Measurements from ENCODE around the gene MAP3K6.

The MAP3K6 gene

DNA sequence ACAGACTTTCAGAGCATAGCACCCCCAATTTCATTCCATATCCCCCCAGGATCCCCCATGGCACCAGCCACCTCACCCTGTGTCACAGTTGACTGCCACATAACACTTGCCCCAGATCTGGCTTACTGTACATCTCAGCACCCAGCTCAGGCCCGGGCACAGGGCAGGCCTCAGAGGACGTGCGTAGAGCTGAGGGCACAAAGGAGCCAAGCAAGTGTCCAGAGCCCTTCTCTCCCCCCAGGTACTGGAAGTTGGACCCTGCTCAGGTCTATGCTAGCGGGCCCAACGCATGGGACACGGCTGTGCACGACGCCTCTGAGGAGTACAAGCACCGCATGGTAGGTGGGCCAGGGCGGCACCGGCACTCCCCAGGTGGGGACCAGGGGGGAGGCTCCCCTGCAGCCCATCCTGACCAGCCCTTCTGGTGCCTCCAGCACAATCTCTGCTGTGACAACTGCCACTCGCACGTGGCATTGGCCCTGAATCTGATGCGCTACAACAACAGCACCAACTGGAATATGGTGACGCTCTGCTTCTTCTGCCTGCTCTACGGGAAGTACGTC is 33.0 kb downstream of the MAP3K6 start:
- DNase-seq, result no peak

GRCh38 chr1:27332536-27333281 is 34.1 kb downstream of the MAP3K6 start:
- DNase-seq, result peak in 2 of 4 experiments; percentile 20 to 40

GRCh38 chr1:27331922-27332321 is 34.8 kb downstream of the MAP3K6 start:
- no peak for DNase-seq

- no peak for DNase-seq
These were observed 35.3 kb downstream of the MAP3K6 start for GRCh38 chr1:27331426-27331825.

- no peak for DNase-seq
These were observed 36.0 kb downstream of the MAP3K6 start for GRCh38 chr1:27330786-27331185.

DNA sequence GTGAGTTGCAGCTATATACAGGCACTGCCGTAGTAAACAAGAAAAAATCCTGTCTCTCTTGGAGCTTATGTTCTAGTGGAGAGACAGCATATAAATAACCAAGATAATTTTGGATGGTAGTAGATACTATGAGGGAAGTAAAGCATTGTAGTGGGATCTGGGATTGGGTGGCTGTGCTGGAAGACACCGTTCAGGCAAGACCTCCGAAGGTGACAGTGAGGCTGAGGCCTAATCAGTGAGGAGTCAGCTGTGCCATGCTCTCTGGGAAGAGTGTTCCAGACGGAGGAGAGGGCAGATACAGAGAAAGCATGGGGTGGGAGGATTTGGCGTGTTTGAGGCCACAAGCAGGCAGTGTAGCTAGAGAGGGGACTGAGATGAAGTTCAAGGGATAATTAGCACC is 38.8 kb downstream of the MAP3K6 start:
- DNase-seq, result no peak

- no peak for DNase-seq
These were observed 41.5 kb downstream of the MAP3K6 start for GRCh38 chr1:27325286-27325685.

GRCh38 chr1:27322569-27323240 is 44.1 kb downstream of the MAP3K6 start:
- DNase-seq, result no peak

DNA sequence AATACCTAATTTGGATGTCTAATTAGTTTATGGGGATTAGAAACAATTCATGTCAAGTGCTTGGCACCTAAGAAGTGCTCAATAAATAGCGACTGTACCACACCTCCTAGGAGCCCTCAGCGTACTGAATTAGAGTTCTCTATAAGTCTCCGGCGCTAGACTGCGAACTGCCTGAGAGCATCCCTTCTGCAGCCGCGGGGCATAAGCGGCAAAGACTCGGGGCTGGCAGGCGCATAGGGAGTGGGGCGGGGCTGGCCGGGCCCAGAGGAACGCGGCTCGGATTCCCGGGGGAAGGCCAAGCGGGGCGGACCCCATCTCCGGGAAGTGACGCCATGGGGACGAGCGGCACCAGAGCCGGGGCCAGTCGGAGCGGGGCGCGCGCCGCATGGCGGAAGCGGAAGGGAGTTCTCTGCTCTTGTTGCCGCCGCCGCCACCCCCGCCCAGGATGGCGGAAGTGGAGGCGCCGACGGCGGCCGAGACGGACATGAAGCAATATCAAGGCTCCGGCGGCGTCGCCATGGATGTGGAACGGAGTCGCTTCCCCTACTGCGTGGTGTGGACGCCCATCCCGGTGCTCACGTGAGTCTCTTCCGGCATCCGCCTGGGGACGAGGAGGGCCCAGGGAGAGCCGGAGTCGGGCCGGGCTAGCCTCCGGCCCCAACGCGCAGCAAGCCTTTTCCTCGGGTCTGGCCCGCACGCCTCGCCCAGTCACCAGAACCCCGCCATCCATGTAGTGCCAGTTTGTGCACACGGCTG is 44.8 kb downstream of the MAP3K6 start, which contains the start of gene TMEM222:
TMEM222 (plus strand) TSS at position 351 of the 756 bp plus-strand sequence; CDS start at position 386, 35 bp downstream.
- peak; percentile 93 to 98 (median 96) for DNase-seq

- DNase-seq, result no peak
These were observed 48.2 kb downstream of the MAP3K6 start for GRCh38 chr1:27318596-27318995.

DNA sequence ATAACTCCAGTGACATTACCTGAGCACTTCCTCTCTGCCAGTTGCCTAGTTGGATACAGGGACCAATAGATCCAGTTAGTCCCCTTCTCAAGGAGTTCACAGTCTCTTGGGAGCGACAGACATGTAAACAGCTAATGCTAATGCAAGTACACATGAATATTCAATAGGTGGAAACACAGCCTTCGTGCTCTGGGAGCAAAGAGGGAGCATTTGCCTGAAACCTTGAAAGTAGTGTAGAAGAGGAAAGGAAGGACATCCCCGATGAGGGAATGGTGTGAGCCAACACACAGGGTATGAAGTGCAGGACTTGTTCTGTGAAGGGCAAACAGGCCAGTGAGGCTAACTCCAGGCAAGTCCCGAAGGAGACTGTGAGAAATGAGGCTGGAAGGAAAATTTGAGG is 48.6 kb downstream of the MAP3K6 start:
- DNase-seq, result no peak

GRCh38 chr1:27316860-27317259 is 49.9 kb downstream of the MAP3K6 start:
- no peak for DNase-seq

DNA sequence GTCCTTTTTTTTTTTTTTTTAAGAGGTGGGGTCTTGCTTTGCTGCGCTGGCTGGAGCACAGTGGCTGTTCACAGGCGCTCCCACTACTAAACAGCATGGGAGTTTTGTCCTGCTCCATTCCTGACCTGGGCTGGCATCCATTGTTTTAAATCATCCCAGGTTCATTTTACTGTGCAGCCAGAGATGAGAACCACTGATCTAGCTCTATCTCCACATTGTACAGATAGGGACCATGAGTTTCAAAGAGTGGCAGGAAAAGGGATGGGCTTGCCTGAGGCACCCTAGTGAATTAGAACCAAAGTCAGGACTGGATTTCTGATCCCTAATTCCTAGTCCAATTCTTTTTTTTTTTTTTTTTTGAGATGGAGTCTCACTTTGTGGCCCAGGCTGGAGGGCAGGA is 52.0 kb downstream of the MAP3K6 start:
- no peak for DNase-seq

DNA sequence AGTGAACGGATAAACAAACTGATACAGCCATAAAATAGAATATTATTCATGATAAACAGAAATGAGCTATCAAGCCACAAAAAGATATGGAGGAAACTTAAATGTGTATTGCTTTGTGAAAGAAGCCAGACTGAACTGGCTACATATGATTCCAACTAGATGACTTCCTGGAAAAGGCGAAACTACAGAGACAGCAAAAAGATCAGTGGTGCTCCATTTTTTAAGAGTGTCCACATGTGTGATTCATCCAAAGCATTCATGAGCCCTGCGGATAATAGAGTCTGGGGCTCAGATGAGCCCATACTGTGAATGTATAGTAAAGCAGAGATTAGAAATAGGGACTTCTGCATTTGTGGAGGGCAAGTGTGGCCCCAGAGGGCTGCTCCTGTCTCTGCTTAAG is 52.6 kb downstream of the MAP3K6 start:
- no peak for DNase-seq

GRCh38 chr1:27307874-27308598 is 58.7 kb downstream of the MAP3K6 start:
- no peak for DNase-seq

DNA sequence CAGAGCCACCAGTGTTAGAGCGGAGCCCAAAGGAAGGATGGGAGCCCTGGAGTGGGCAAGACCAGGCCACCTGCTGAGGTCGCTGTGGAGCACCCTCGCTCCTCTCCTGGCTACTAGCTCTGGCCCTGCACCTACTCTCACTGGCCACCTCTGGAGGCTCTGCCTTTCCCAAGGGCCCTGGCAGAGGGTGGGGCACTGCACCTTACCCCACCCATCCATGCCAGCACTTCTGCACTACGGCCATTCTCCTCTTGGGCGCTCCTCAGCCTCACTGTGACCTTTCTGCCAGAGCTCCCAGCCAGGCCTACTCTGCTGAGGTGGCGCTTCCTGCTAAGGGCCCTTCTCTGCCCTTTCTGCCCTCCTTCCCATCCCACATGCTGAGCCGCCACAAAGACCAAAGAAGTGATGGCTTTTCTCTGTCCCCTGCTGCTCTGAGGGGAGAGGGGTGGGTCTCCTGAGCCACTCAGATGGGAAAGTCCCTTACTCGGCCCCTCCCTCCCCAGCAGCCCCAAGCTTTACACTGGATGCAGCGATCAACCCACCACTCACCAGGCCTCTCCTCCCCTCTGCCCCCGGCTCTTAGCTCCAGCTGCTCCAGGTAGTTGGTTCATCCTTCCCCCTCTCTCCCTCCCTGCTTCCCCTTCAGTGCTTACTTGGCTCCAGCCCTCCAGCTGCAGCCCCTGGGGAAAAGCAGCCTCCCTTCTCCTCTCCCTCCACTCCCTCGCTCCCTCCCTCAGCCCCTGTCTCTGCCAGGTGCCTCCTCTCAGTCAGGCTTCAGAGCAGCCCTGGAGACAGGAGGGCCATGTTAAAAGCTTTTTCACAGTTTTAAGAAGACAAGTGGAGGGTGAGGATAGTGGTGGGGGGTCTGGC is 59.6 kb downstream of the MAP3K6 start:
- no peak for DNase-seq

DNA sequence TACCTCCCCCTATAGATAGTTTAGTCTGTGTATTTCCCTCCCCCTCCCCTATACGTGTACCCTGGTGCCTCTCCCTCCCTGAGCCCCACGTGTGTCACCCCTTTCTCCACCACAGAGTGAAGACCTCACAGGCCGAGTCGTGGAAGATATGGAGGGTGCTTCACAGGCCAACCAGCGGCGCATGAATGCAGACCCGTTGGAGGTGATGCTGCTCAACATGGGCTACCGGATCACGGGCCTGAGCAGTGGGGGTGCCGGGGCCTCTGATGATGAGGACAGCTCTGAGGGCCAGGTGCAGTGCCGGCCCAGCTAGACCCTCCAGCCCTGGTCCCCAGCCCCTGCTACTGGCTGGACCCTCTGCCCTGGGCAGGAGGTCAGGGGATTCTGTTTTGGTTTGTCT is 60.7 kb downstream of the MAP3K6 start:
- DNase-seq, result no peak

All from activated CD4-positive, CD25-positive, alpha-beta regulatory T cell (primary cell).